GM10248 (cell line): Measurements from ENCODE around the gene RUNX2.

Experiments
- CTCF ChIA-PET: fragments of 300-600 bp; sonication (Branson Sonifier 250); formaldehyde crosslinking; extraction: SDS; loops from one replicate; lab custom pipeline; 2021; ENCODE audit warnings: antibody characterized with exemption; lab: Yijun Ruan, JAX
- POLR2A ChIA-PET: fragments of 350-650 bp; sonication (Branson Sonifier 250); formaldehyde crosslinking; extraction: SDS; loops from one replicate; lab custom pipeline; 2020; ENCODE audit warnings: antibody characterized with exemption; lab: Yijun Ruan, JAX
- DNase-seq: peaks from one replicate; pipeline ENCODE4 v3.0.0; 2012; ENCODE audit errors: extremely low spot score
- CTCF ChIP-seq: IDR thresholded peaks from 2 replicates; pipeline ENCODE4 v1.5.1; 2012; ENCODE audit warnings: mild to moderate bottlenecking, low read depth; ENCODE audit errors: extremely low read depth, missing control alignments, control extremely low read depth

RUNX2 gene

GRCh38 chr6:45299096-45299581 is 29.0 kb upstream of the RUNX2 start:
- CTCF ChIA-PET, result no interaction called here
- TF ChIP-seq CTCF, result no peak
- POLR2A ChIA-PET, result no interaction called here
- no peak for DNase-seq

GRCh38 chr6:45300736-45301135 is 27.4 kb upstream of the RUNX2 start:
- ChIA-PET POLR2A (no interaction called here), CTCF (no interaction called here)
- no peak for DNase-seq
- TF ChIP-seq CTCF, result no peak

GRCh38 chr6:45301348-45302142 is 26.6 kb upstream of the RUNX2 start:
- ChIA-PET CTCF (no interaction called here), POLR2A (no interaction called here)
- no peak for DNase-seq
- no peak for TF ChIP-seq CTCF

- CTCF ChIA-PET, result no interaction called here
- POLR2A ChIA-PET, result no interaction called here
- no peak for TF ChIP-seq CTCF
- DNase-seq, result no peak
These were observed 25.3 kb upstream of the RUNX2 start for GRCh38 chr6:45302832-45303231.

- DNase-seq, result no peak
- ChIA-PET POLR2A (no interaction called here), CTCF (interaction anchor here (1.2 kb wide), 1 partner anchor 34 kb away, joined by 3 read pairs; no protein-coding TSS in a partner anchor)
- no peak for TF ChIP-seq CTCF
These were observed 22.6 kb upstream of the RUNX2 start for GRCh38 chr6:45305546-45305945.

GRCh38 chr6:45310118-45310788 is 17.9 kb upstream of the RUNX2 start:
- DNase-seq, result no peak
- ChIA-PET POLR2A (no interaction called here), CTCF (no interaction called here)
- no peak for TF ChIP-seq CTCF
